Measurements from ENCODE around the gene DSG3.
A peak's percentile ranks its signal among the peaks of the same experiment; 100 is the strongest.

Gene DSG3

DNA sequence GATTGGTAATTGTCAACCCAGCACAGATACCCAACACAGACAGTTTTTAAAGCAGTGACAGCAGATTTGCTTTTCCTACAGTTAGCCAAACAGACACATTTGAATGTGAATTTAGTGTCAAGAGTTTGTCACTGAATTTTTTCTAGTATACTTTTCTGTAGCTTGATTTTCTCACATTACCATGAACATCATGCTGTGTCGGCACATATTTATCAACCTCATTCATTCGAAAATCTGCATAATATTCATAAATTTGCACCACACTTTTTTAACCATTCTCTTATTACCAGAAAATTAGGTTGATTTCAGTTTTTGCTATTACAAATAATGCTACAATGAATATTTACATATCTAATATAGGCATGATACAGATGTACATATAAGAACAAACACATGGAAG, 27.0 kb upstream of the DSG3 start:
- no peak overlapping the region for H3K4me3 ChIP-seq (ENCODE audit: low read length)

DNA sequence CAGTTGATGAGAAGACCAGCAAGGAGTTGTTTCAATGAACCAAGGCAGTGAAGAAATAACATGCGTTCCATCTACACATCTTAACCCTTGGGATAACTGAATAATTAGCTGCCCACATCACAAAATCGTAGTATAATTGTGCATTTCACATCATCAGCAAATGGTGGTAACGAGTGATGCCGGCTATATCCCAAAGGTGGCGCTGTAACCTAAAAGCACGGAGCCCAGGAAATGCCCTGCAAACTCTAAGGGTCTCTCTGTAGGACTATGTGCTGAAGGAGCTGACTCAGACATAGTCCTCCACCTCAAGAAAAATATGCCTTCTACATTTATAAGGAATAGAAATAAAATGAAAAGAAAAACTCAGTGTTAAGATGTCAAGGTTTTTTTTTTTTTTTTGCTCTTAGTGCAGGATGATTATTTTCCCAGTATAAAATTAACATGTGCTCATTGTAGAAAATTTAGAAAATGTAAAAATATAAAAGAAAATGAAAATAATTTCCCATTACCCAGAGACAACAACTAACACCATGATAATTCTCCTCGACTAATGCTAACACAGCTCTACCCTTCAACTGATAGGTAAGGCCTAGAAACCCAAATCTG, 23.1 kb upstream of the DSG3 start:
- TF ChIP-seq, protein P1, sequence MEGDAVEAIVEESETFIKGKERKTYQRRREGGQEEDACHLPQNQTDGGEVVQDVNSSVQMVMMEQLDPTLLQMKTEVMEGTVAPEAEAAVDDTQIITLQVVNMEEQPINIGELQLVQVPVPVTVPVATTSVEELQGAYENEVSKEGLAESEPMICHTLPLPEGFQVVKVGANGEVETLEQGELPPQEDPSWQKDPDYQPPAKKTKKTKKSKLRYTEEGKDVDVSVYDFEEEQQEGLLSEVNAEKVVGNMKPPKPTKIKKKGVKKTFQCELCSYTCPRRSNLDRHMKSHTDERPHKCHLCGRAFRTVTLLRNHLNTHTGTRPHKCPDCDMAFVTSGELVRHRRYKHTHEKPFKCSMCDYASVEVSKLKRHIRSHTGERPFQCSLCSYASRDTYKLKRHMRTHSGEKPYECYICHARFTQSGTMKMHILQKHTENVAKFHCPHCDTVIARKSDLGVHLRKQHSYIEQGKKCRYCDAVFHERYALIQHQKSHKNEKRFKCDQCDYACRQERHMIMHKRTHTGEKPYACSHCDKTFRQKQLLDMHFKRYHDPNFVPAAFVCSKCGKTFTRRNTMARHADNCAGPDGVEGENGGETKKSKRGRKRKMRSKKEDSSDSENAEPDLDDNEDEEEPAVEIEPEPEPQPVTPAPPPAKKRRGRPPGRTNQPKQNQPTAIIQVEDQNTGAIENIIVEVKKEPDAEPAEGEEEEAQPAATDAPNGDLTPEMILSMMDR (conservative IDR thresholded peaks at IDR 0.05; ENCODE audit: low read depth, low read length), result peak; percentile 95
- H3K4me3 ChIP-seq (ENCODE audit: low read length), result no peak overlapping the region
- DNase-seq (ENCODE audit: low read depth), result no peak

More for the DNA sequence above, 27.0 kb upstream of the DSG3 start:
- TF ChIP-seq, protein P1 (conservative IDR thresholded peaks at IDR 0.05; ENCODE audit: low read depth, low read length), result no peak
- no peak for DNase-seq (ENCODE audit: low read depth)

DNA sequence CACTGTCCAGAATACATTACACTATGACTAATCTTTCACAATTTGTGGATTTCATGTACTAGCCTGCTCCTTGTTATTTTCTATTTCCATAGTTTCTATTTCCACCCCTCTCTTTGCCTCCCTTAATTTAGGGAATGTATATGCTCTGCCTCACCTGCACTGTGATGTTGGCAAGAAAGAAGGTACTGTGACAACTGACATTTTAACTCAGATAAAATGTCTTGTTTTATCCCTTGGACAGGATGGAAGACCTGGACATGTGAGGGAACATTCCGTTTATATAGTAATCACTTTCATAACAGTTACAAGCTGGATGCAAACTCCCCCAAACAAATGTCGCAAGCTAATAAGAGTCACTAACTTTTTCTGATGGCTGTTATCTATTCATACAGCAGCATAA, 21.5 kb upstream of the DSG3 start:
- H3K4me3 ChIP-seq (ENCODE audit: low read length), result no peak overlapping the region
- DNase-seq (ENCODE audit: low read depth), result no peak
- TF ChIP-seq, protein P1 (conservative IDR thresholded peaks at IDR 0.05; ENCODE audit: low read depth, low read length), result no peak

DNA sequence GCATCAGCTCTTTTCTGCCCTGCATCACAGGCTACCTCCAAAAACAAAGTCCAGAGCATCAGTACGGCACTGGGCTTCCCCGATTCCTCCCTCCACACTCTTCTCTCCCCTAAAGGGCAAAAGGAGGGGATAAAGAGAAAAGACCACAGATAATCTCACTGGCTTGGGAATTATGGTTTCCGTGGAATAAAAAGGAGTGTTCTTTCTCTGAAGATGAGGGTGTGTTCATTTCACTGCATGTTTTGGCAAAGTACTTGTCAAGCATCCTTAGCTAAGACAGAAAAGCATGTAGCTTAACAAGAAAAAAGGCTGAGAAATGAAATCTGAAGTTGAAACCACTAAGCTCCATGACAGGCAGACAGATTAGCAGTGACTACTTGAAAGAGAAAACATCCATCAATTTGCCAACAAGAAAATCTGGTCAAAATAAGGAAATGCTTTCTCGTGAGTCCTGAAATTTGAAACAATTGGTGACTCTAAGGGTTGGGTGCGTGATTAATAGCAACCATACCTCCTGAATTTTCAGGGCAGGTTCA, 20.6 kb upstream of the DSG3 start:
- DNase-seq (ENCODE audit: low read depth), result no peak
- TF ChIP-seq, protein P1 (conservative IDR thresholded peaks at IDR 0.05; ENCODE audit: low read depth, low read length), result no peak
- no peak overlapping the region for H3K4me3 ChIP-seq (ENCODE audit: low read length)

DNA sequence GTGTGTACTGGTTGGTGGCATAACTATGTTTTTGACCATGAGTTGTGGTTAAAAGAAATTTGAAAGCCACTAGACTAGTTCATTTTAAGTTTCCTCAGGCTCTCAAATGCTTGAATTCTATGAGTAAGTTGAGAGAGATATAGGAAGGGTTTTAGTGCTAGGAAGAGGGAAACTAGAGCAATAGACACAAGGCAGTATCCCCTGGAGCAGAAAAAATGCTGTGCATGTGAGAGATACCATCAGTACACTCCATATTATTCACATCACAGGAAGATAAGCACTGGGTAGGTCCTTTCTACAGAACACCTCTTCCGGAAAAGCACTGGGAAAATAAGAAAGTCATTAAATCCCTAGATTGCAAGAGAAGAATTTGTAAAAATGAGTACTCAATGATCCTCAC, 19.3 kb upstream of the DSG3 start:
- TF ChIP-seq, protein P1 (conservative IDR thresholded peaks at IDR 0.05; ENCODE audit: low read depth, low read length), result no peak
- no peak for DNase-seq (ENCODE audit: low read depth)
- H3K4me3 ChIP-seq (ENCODE audit: low read length), result no peak overlapping the region

DNA sequence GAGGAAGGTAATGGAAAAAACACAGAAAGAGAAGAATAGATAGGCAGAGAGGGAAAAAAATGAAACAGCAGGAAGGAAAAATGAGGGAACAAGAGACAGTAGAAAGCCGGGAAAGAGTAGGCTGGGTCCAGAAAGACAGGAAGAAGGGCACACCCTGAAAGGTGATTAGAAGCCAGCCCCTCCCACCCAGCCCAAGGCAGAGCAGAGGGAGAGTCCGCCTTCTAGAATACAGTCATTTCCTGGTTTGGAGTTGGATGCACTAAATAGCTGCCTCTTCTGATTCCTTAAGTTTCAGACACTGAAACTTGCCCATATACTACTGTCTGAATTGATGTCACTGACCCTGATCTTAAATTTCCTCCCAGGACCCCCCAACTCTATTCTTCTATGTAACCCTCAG, 17.9 kb upstream of the DSG3 start:
- TF ChIP-seq, protein P1 (conservative IDR thresholded peaks at IDR 0.05; ENCODE audit: low read depth, low read length), result no peak
- H3K4me3 ChIP-seq (ENCODE audit: low read length), result no peak overlapping the region
- no peak for DNase-seq (ENCODE audit: low read depth)

DNA sequence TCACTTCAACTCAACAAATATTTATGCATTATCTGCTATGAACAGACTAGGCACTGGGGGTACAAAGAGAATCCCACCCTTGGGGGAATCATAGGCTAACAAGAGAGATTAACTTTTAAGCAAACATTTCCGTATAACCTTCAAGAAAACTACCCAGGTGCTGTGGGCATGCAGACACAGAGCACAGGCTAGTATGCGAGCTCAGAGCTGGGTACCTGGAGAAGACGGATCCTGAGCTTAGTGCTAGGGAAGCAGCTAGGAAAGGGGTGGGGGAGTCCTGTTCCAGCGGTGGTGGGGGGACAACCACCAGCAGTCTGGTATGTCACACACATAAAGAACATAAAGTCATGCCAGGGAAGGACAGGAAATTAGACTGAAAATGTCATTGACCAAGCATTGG, 17.5 kb upstream of the DSG3 start:
- DNase-seq (ENCODE audit: low read depth), result no peak
- H3K4me3 ChIP-seq (ENCODE audit: low read length), result no peak overlapping the region
- TF ChIP-seq, protein P1 (conservative IDR thresholded peaks at IDR 0.05; ENCODE audit: low read depth, low read length), result no peak
